CD4-positive, alpha-beta T cell (primary cell): ENCODE results near the gene RASD2. TPM values are rescaled to one million over a fixed set of nuclear protein-coding genes. Genes with fewer than 3 reads are reported as not detected.

Source experiments
- ATAC-seq: fragments of 200-7000 bp; cut with Tn5 transposase; one replicate; pipeline ENCODE4 v1.10.0; 2022; ENCODE audit warnings: mild to moderate bottlenecking; ENCODE audit not compliant: poor library complexity
- CTCF ChIA-PET: fragments of 350-600 bp; sonication (Branson Sonifier 250); formaldehyde crosslinking; loops from one replicate; lab custom pipeline; 2021; ENCODE audit warnings: antibody characterized with exemption, inconsistent platforms; lab: Charles Lee
- POLR2A ChIA-PET: fragments of 350-600 bp; sonication (Branson Sonifier 250); formaldehyde crosslinking; loops from one replicate; lab custom pipeline; 2021; ENCODE audit warnings: antibody characterized with exemption, inconsistent platforms; lab: Charles Lee
- DNase-seq, 14 experiments: peaks; one replicate each; pipeline ENCODE4 v3.0.0-alpha.2; 2013 to 2020; ENCODE audit warnings: mixed read lengths in 2 of 14
- H3K27ac ChIP-seq, 2 donors: one replicate each; pipeline versions ENCODE4 v1.5.1 to v1.7.0; 2013; ENCODE audit warnings: low read length in 2 of 2, low read depth in 1 of 2, mild to moderate bottlenecking in 1 of 2
- H3K27me3 ChIP-seq, 2 experiments: 1 replicate in 1 of 2; 2 replicates in 1 of 2; pipeline versions ENCODE4 v1.6.1 to v1.7.0; 2013; ENCODE audit warnings: low read length in 2 of 2, control low read depth in 1 of 2, mild to moderate bottlenecking in 1 of 2, moderate library complexity in 1 of 2; ENCODE audit not compliant: insufficient read depth in 2 of 2, control insufficient read depth in 1 of 2
- H3K36me3 ChIP-seq: one replicate; pipeline ENCODE4 v1.6.1; 2013; ENCODE audit warnings: low read length, control low read depth; ENCODE audit not compliant: insufficient read depth
- H3K4me1 ChIP-seq: one replicate; pipeline ENCODE4 v1.6.1; 2013; ENCODE audit warnings: low read length, control low read depth; ENCODE audit not compliant: insufficient read depth
- H3K4me3 ChIP-seq: one replicate; pipeline ENCODE4 v1.5.1; 2013; ENCODE audit warnings: mild to moderate bottlenecking, low read length, moderate library complexity
- H3K9me3 ChIP-seq, 2 experiments: 1 replicate in 1 of 2; 2 replicates in 1 of 2; pipeline versions ENCODE4 v1.6.1 to v1.7.0; 2013; ENCODE audit warnings: low read length in 2 of 2, mild to moderate bottlenecking in 2 of 2, control low read depth in 1 of 2, moderate library complexity in 1 of 2; ENCODE audit not compliant: control insufficient read depth in 1 of 2, insufficient read depth in 1 of 2
- H3K27ac Mint-ChIP-seq: one replicate; pipeline ENCODE4 v1.8.0; 2020; ENCODE audit warnings: mixed read lengths
- H3K27me3 Mint-ChIP-seq: one replicate; pipeline ENCODE4 v1.8.0; 2021; ENCODE audit warnings: mixed read lengths
- H3K36me3 Mint-ChIP-seq: one replicate; pipeline ENCODE4 v1.8.0; 2021; ENCODE audit warnings: low read depth, mixed read lengths
- H3K4me1 Mint-ChIP-seq: one replicate; pipeline ENCODE4 v1.8.0; 2021; ENCODE audit warnings: low read depth, mixed read lengths
- H3K4me3 Mint-ChIP-seq: one replicate; pipeline ENCODE4 v1.8.0; 2020; ENCODE audit warnings: mild to moderate bottlenecking, mixed read lengths
- H3K9me3 Mint-ChIP-seq: one replicate; pipeline ENCODE4 v1.8.0; 2020; ENCODE audit warnings: mixed read lengths
- intact Hi-C, 2 experiments: fragments of 100-400 bp; cut with DNase I in 1 of 2; cut with micrococcal nuclease in 1 of 2; formaldehyde crosslinking; loops; one replicate each; pipeline versions ENCODE4 v1.15.1 to v1.9.0; 2023 to 2025; cut with DNase I, micrococcal nuclease
- total RNA-seq, 174 experiments: library from RNA in 2 of 174; stranded (reverse) in 2 of 174; gene quantifications; one replicate each; pipeline ENCODE4 v1.2.3 and lab custom pipeline; 2021 to 2026
- TF ChIP-seq, protein P1 (sequence below): fragments of 200-600 bp; IDR thresholded peaks from one replicate; pipeline ENCODE4 v1.8.0; 2022; ENCODE audit warnings: antibody characterized with exemption, mild to moderate bottlenecking

RASD2 gene
- total RNA-seq, 2 experiments from 2014 or later, result 1.4 to 1.6 TPM

DNA sequence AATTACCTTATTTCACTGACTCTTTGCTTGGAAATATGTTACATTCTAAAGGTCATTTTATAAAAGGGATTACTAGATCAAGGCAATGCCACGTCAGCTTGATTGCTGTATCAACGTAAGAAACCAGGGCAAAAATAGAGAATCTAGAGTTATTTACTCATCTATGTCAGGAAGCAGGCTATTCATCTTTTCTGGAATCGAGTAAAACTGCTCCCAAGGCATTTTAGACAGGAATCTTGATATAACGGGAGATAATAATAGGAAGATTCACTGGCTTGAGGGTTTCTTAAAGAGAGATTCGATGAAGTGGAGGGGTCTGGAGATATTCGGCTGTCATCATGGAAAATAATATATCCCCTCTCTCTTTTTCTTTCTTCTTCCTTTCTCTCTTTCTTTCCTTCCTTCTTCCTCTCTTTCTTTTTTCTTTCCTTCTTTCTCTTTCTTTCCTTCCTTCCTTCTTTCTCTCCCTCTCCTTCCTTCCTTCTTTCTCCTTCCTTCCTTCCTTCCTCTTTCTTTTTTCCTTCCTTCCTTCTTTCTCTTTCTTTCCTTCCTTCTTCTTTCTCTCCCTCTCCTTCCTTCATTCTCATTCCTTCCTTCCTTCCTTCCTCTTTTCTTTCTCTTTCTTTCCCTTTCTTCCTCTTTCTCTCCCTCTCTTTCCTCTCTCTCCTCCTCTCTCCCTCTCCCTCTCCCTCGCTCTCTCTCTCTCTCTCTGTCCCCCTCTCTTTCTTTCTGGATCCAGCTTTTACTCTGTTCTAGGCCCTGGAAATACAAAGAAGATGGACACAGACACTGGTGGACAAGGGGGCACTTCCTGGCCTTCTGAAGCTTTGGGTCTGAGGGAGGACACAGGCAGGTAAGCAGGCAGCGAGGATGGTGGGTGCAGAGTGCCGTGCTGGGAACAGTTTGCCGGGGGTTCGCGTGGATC lies 18.1 kb upstream of the RASD2 start:
- H3K27ac Mint-ChIP-seq, result no peak overlapping the region

DNA sequence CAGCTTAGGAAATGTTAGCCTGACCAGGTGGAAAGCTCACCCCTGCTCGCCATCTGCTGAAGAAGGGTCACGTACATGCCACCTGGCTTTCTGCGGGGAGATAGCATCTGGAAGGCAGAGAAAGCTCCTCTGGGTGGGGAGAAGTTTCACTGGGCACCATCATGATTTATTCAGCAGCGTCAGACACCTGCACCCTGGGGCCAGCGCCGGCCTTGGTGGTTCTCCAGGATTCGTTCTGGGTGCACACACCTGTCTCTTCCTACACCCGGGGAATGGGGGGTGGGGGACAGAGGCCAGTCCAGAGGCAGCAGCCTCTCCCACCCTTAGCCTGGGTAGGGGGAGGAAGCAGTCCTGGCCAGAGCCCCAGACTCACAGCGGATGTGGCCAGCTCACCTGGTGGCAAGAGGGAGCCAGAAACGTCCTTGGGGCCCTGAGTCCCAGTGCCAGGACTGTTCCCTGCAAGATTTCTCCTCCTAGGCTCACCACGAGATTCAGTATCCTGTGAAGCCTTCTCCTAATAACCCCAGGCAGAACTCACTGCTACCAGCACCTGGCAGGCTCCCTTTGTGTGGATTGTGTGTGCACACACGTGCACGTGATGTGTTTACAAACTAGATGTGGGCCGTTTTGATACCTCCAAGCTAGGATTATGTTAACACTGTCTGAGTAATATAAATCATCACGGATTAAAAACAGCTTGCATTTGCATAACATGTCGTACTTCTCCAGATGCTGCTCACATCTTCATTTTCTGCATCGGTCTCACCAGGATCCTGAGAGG lies 17.3 kb upstream of the RASD2 start:
- no peaks in the 10 kb centered on the region for H3K9me3 ChIP-seq
- H3K27me3 Mint-ChIP-seq, result peaks cover 34% of the 10 kb centered on the region
- no peaks in the 10 kb centered on the region for H3K36me3 ChIP-seq
- H3K9me3 Mint-ChIP-seq, result no peaks in the 10 kb centered on the region
- CTCF ChIA-PET, result no interaction called here
- no peaks in the 10 kb centered on the region for H3K4me1 ChIP-seq
- no peaks in the 10 kb centered on the region for H3K4me1 Mint-ChIP-seq
- no peaks in the 10 kb centered on the region for H3K36me3 Mint-ChIP-seq
- H3K4me3 ChIP-seq, result no peak overlapping the region
- DNase-seq, result no peak
- H3K27me3 ChIP-seq, result peaks cover 2 to 13% of the 10 kb centered on the region in 2 experiments
- intact Hi-C loops, result no loop called here
- ATAC-seq, result no peak
- TF ChIP-seq, protein P1, sequence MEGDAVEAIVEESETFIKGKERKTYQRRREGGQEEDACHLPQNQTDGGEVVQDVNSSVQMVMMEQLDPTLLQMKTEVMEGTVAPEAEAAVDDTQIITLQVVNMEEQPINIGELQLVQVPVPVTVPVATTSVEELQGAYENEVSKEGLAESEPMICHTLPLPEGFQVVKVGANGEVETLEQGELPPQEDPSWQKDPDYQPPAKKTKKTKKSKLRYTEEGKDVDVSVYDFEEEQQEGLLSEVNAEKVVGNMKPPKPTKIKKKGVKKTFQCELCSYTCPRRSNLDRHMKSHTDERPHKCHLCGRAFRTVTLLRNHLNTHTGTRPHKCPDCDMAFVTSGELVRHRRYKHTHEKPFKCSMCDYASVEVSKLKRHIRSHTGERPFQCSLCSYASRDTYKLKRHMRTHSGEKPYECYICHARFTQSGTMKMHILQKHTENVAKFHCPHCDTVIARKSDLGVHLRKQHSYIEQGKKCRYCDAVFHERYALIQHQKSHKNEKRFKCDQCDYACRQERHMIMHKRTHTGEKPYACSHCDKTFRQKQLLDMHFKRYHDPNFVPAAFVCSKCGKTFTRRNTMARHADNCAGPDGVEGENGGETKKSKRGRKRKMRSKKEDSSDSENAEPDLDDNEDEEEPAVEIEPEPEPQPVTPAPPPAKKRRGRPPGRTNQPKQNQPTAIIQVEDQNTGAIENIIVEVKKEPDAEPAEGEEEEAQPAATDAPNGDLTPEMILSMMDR, result no peak
- H3K27ac Mint-ChIP-seq, result no peak overlapping the region
- no peak overlapping the region for H3K4me3 Mint-ChIP-seq
- POLR2A ChIA-PET, result no interaction called here
- no peak overlapping the region for H3K27ac ChIP-seq

More for the DNA sequence above, 18.1 kb upstream of the RASD2 start:
- ATAC-seq (no peak), DNase-seq (no peak)
- Mint-ChIP-seq H3K27me3 (peaks cover 41% of the 10 kb centered on the region), H3K4me3 (no peak overlapping the region), H3K4me1 (no peaks in the 10 kb centered on the region), H3K9me3 (no peaks in the 10 kb centered on the region), H3K36me3 (no peaks in the 10 kb centered on the region)
- TF ChIP-seq, protein P1, result no peak
- Histone ChIP-seq H3K27me3 (peaks cover 4 to 15% of the 10 kb centered on the region in 2 experiments), H3K4me3 (no peak overlapping the region), H3K4me1 (no peaks in the 10 kb centered on the region), H3K27ac (no peak overlapping the region), H3K36me3 (no peaks in the 10 kb centered on the region), H3K9me3 (no peaks in the 10 kb centered on the region)
- POLR2A ChIA-PET, result no interaction called here
- CTCF ChIA-PET, result no interaction called here
- intact Hi-C loops, result no loop called here

DNA sequence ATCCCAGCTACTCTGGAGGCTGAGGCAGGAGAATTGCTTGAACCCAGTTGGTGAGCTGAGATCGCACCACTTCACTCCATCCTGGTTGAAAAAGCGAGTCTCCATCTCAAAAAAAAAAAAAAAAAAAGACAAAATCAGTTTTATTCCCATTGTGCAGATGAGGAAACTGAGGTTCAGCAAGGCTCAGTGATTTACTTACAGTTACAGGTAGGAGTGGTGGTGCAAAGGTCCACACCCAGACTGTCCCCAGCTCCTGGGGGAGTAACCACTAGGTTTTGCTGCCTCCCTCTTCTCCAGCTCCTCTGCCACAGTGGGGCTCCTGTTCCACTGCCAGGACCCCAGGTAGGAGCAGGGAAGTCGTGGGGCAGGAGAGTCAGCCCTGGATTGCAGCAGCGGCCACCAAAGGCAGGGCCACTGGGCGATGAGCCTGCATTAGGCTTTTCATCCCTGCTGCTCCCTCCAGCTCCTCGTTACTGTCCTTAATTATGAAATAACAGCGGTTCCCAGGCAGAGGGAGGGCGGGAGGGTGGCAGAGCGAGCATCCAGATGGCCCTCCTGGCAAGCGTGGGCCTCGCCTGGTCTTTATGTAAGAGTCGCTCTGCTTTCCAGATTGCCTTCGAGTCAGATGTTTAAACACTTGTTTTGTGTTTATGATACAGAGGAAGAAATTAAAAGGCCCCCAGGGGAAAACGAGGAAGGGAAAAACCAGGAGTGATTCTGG lies 15.5 kb upstream of the RASD2 start:
- no peak for DNase-seq
- ATAC-seq, result no peak
- H3K36me3 ChIP-seq, result no peaks in the 10 kb centered on the region
- H3K4me1 ChIP-seq, result no peaks in the 10 kb centered on the region
- H3K9me3 ChIP-seq, result peaks cover 0 to 5% of the 10 kb centered on the region in 2 experiments
- TF ChIP-seq, protein P1, result no peak
- H3K27ac ChIP-seq, result no peak overlapping the region
- Mint-ChIP-seq H3K36me3 (no peaks in the 10 kb centered on the region), H3K27ac (no peak overlapping the region), H3K4me1 (no peaks in the 10 kb centered on the region), H3K9me3 (peaks cover 4% of the 10 kb centered on the region), H3K27me3 (peaks cover 26% of the 10 kb centered on the region), H3K4me3 (no peak overlapping the region)
- no peak overlapping the region for H3K4me3 ChIP-seq
- ChIA-PET POLR2A (no interaction called here), CTCF (interaction anchor here (0.7 kb wide), 1 partner anchor 24 kb away, joined by 3 read pairs; no protein-coding TSS in a partner anchor)
- peaks cover 0 to 9% of the 10 kb centered on the region in 2 experiments for H3K27me3 ChIP-seq
- intact Hi-C loops, result no loop called here
